ENCODE results near the gene PGLYRP1. TPM values are rescaled to one million over a fixed set of nuclear protein-coding genes. Genes with fewer than 3 reads are reported as not detected.

The PGLYRP1 gene
- total and polyA plus RNA-seq, 2 of the 13 experiments (the other 11 are each of a cell fraction or from before 2014, with no cell fraction given): not detected

DNA sequence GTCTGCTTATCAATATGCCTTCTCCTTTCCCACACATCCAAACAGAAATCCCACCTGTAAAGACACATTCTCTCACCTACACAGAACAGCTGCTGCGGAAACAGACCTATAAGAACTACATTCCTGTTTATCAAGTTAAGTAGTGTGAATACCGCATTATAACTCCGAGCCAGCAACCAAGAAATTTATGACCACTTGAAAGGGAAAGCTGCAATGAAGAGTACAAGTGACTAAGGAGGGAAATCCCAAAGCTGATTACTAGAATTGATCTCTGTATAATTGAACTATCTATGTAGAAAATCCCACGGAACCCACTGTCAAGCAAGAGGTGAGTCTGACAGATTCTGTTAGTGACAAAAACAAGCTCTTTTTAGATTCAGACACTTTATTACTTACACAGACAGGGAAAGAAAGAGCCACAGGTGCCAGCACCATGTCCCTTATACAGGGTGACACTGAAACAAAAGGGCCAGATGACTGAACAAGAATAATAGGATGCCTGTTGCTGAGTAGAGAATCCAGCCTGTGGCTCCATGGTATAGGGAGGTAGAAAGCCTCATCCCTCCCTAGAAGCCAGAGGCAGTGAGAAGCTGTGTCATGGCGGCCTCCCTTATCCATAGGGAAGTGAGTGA is 19.5 kb upstream of the PGLYRP1 start:
- no peaks in the 10 kb centered on the region for H3K9me3 ChIP-seq (ENCODE audit: low read length)
- H3K79me2 ChIP-seq (ENCODE audit: insufficient read depth, low read length): no peaks in the 10 kb centered on the region
- intact Hi-C loops (cut with micrococcal nuclease; ENCODE audit: unreplicated experiment) (no loop called here), in situ Hi-C loops (cut with HindIII; ENCODE audit: extremely low pct_ligation_motif_present, low pct_unique_long_range_greater_than_20kb) (no loop called here)
- no peaks in the 10 kb centered on the region for H4K20me1 ChIP-seq (ENCODE audit: insufficient read depth, low read length)
- no peak overlapping the region for H3K4me3 ChIP-seq (replicated peaks in 1 of 3; ENCODE audit: insufficient read depth in 1 of 3, low read depth in 2 of 3, low read length in 3 of 3)
- BruUV-seq (replicated peaks): no TSS peak
- peaks cover 3% of the 10 kb centered on the region for H3K4me1 ChIP-seq (ENCODE audit: insufficient read depth, low read length)
- no peak overlapping the region for H3K4me2 ChIP-seq (ENCODE audit: low read depth, low read length)
- ChIA-PET CTCF (ENCODE audit: low intra/inter-chr PET ratio, low total read pairs) (no interaction called here), POLR2A (no interaction called here)
- FAIRE-seq: no peak
- H3K27me3 ChIP-seq (ENCODE audit: control insufficient read depth in 1 of 2, insufficient read depth in 2 of 2, low read length in 2 of 2): no peaks in the 10 kb centered on the region; a peak in 1 of 5 replicates
- TF ChIP-seq, protein P1, sequence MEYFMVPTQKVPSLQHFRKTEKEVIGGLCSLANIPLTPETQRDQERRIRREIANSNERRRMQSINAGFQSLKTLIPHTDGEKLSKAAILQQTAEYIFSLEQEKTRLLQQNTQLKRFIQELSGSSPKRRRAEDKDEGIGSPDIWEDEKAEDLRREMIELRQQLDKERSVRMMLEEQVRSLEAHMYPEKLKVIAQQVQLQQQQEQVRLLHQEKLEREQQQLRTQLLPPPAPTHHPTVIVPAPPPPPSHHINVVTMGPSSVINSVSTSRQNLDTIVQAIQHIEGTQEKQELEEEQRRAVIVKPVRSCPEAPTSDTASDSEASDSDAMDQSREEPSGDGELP (IDR thresholded peaks at IDR 0.05; ENCODE audit: borderline replicate concordance, low read depth): no peak
- TF ChIP-seq ZNF333 (CRISPR knock-in tag; IDR thresholded peaks at IDR 0.05; ENCODE audit: borderline replicate concordance): no peak
- WGBS (ENCODE audit: low lambda C conversion rate): 83% methylated on average over 4 of the region's 5 CpGs
- no peak for ATAC-seq
- DNase-seq (ENCODE audit: low spot score): no peak
- no peak overlapping the region for H3K9ac ChIP-seq (ENCODE audit: insufficient read depth, low read depth, low read length)
- no peak overlapping the region for H3K27ac ChIP-seq (ENCODE audit: extremely low read length, insufficient read depth, low read length)
- no peak overlapping the region for H2AFZ ChIP-seq (ENCODE audit: low read length)
- no peaks in the 10 kb centered on the region for H3K36me3 ChIP-seq (replicated peaks in 1 of 2; ENCODE audit: control insufficient read depth in 1 of 2, insufficient read depth in 2 of 2, low read length in 2 of 2)

DNA sequence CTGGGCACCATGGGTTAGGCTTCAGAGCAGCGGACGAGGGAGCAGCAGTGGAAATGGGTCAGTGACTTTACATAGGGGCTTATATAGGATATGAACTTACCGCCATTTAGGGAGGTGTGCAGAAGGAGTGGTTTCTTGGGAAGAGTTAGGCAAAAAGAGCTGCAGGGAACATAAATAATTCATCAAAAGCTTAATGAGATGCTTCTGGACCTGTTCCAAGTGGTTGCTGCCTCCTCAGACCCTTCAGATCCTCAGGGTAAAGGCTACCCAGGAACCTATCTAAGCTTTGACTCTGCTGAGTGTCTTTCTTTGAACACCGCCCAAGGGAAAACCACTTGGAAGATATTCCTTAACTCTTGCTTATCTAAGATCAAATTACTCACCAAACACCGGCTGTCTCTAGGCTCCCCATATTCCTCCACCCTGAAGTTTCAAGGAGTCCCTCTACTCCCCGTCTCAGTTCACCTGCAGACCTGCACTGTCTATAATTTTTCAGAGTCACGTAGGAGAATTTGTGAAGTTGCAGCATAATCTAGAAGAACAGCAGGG is 18.2 kb upstream of the PGLYRP1 start, which contains the start of gene IGFL4:
Gene IGFL4, minus strand, starts transcription at position 51 of the 549 bp plus-strand sequence. Its CDS starts 40 bp downstream, at position 11.
- no peak for FAIRE-seq
- TF ChIP-seq ZNF446 (CRISPR knock-in tag; IDR thresholded peaks at IDR 0.05): no peak
- TF ChIP-seq KDM3A (CRISPR knock-in tag; IDR thresholded peaks at IDR 0.05; ENCODE audit: low read depth): no peak
- no peak for TF ChIP-seq ZZZ3 (CRISPR knock-in tag; IDR thresholded peaks at IDR 0.05; ENCODE audit: borderline replicate concordance)
- TF ChIP-seq, protein P2, sequence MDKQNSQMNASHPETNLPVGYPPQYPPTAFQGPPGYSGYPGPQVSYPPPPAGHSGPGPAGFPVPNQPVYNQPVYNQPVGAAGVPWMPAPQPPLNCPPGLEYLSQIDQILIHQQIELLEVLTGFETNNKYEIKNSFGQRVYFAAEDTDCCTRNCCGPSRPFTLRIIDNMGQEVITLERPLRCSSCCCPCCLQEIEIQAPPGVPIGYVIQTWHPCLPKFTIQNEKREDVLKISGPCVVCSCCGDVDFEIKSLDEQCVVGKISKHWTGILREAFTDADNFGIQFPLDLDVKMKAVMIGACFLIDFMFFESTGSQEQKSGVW (CRISPR knock-in tag; IDR thresholded peaks at IDR 0.05; ENCODE audit: borderline replicate concordance): no peak
- no peak for TF ChIP-seq CREM (IDR thresholded peaks at IDR 0.05)
- no peak for TF ChIP-seq CREM (CRISPR knock-in tag; IDR thresholded peaks at IDR 0.05)
- TF ChIP-seq, protein P3, sequence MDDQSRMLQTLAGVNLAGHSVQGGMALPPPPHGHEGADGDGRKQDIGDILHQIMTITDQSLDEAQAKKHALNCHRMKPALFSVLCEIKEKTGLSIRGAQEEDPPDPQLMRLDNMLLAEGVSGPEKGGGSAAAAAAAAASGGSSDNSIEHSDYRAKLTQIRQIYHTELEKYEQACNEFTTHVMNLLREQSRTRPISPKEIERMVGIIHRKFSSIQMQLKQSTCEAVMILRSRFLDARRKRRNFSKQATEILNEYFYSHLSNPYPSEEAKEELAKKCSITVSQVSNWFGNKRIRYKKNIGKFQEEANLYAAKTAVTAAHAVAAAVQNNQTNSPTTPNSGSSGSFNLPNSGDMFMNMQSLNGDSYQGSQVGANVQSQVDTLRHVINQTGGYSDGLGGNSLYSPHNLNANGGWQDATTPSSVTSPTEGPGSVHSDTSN (CRISPR knock-in tag; IDR thresholded peaks at IDR 0.05; ENCODE audit: borderline replicate concordance): no peak
- no peak for TF ChIP-seq ZNF556 (CRISPR knock-in tag; IDR thresholded peaks at IDR 0.05; ENCODE audit: borderline replicate concordance)
- no peak for TF ChIP-seq SP1 (IDR thresholded peaks at IDR 0.05)
- no peak for TF ChIP-seq SP1 (CRISPR knock-in tag; IDR thresholded peaks at IDR 0.05)
- TF ChIP-seq ZBTB1 (CRISPR knock-in tag; IDR thresholded peaks at IDR 0.05; ENCODE audit: borderline replicate concordance): no peak
- TF ChIP-seq ZNF451 (CRISPR knock-in tag; IDR thresholded peaks at IDR 0.05): no peak
- no peak for TF ChIP-seq ZNF234 (CRISPR knock-in tag; conservative IDR thresholded peaks at IDR 0.05)
- no peak for TF ChIP-seq HDAC1 (CRISPR knock-in tag; IDR thresholded peaks at IDR 0.05)
- TF ChIP-seq PAWR (CRISPR knock-in tag; IDR thresholded peaks at IDR 0.05; ENCODE audit: borderline replicate concordance): no peak

More for the DNA sequence above, 18.2 kb upstream of the PGLYRP1 start, which contains the start of gene IGFL4:
- Histone ChIP-seq H3K36me3 (replicated peaks in 1 of 2; ENCODE audit: control insufficient read depth in 1 of 2, insufficient read depth in 2 of 2, low read length in 2 of 2) (no peaks in the 10 kb centered on the region), H3K9ac (ENCODE audit: insufficient read depth, low read depth, low read length) (no peak within 1 kb of the TSS), H3K27me3 (ENCODE audit: control insufficient read depth in 1 of 2, insufficient read depth in 2 of 2, low read length in 2 of 2) (no peaks in the 10 kb centered on the region; a peak in 1 of 5 replicates), H2AFZ (ENCODE audit: low read length) (no peak within 1 kb of the TSS), H3K9me3 (ENCODE audit: low read length) (no peaks in the 10 kb centered on the region), H3K4me3 (replicated peaks in 1 of 3; ENCODE audit: insufficient read depth in 1 of 3, low read depth in 2 of 3, low read length in 3 of 3) (no peak within 1 kb of the TSS), H3K27ac (ENCODE audit: extremely low read length, insufficient read depth, low read length) (no peak within 1 kb of the TSS), H3K4me1 (ENCODE audit: insufficient read depth, low read length) (peaks cover 16% of the 10 kb centered on the region), H4K20me1 (ENCODE audit: insufficient read depth, low read length) (no peaks in the 10 kb centered on the region), H3K79me2 (ENCODE audit: insufficient read depth, low read length) (no peaks in the 10 kb centered on the region), H3K4me2 (ENCODE audit: low read depth, low read length) (no peak within 1 kb of the TSS)
- WGBS (ENCODE audit: low lambda C conversion rate): 55% methylated on average over 7 of the region's 7 CpGs
- no peak for ATAC-seq
- CTCF ChIA-PET (ENCODE audit: low intra/inter-chr PET ratio, low total read pairs): no interaction called here
- no peak for DNase-seq (ENCODE audit: low spot score)
- POLR2A ChIA-PET: no interaction called here
- no TSS peak for BruUV-seq (replicated peaks)
- in situ Hi-C loops (cut with HindIII; ENCODE audit: extremely low pct_ligation_motif_present, low pct_unique_long_range_greater_than_20kb) (no loop called here), intact Hi-C loops (cut with micrococcal nuclease; ENCODE audit: unreplicated experiment) (no loop called here)

Measured in HepG2 (cell line).